SK-N-SH (cell line): ENCODE results near the gene NOP9. TPM values are rescaled to one million over a fixed set of nuclear protein-coding genes. Genes with fewer than 3 reads are reported as not detected.

Source experiments
- CTCF ChIA-PET: fragments of 300-600, 350-600 bp; formaldehyde crosslinking; extraction: SDS; loops from one replicate; lab custom pipeline; 2021; lab: Yijun Ruan, JAX
- POLR2A ChIA-PET: fragments of 350-600 bp; sonication (Branson Sonifier 250); formaldehyde crosslinking; extraction: SDS; loops from one replicate; lab custom pipeline; 2020; ENCODE audit warnings: antibody characterized with exemption, inconsistent platforms; lab: Yijun Ruan, JAX
- DNase-seq: peaks from one replicate; pipeline ENCODE4 v3.0.0; 2012
- H2AFZ ChIP-seq: fragments of 200-600 bp; sonication (generic); 2 replicates; pipeline ENCODE4 v1.8.1; 2016; ENCODE audit warnings: antibody characterized with exemption, mild to moderate bottlenecking, low read depth
- H3F3A ChIP-seq: fragments of 200-600 bp; sonication (generic); replicated peaks from 2 replicates; pipeline ENCODE3; 2016; ENCODE audit warnings: antibody characterized with exemption, mild to moderate bottlenecking; ENCODE audit not compliant: insufficient read depth
- H3K27ac ChIP-seq, 2 experiments: fragments of 200-500 bp in 1 of 2; fragments of 200-600 bp in 1 of 2; sonication (Bioruptor generic) in 1 of 2; sonication (generic), shearing (Covaris generic) in 1 of 2; 2 replicates each; pipeline versions ENCODE4 v1.5.1 to v1.6.1; 2014 to 2016; ENCODE audit warnings: low read depth in 2 of 2, inconsistent platforms in 1 of 2, low read length in 1 of 2, mild to moderate bottlenecking in 1 of 2, mixed read lengths in 1 of 2
- H3K27me3 ChIP-seq: fragments of 200-600 bp; sonication (generic), shearing (Covaris generic); 2 replicates; pipeline ENCODE4 v1.6.1; 2016; ENCODE audit warnings: mixed run types; ENCODE audit not compliant: insufficient read depth
- H3K36me3 ChIP-seq, 2 experiments: fragments of 200-500 bp in 1 of 2; fragments of 200-600 bp in 1 of 2; sonication (Bioruptor generic) in 1 of 2; sonication (generic) in 1 of 2; replicated peaks in 1 of 2; 2 replicates each; pipeline versions ENCODE3 to v1.5.1; 2014 to 2016; ENCODE audit warnings: low read length in 1 of 2, mild to moderate bottlenecking in 1 of 2; ENCODE audit not compliant: insufficient read depth in 2 of 2, control insufficient read depth in 1 of 2
- H3K4me1 ChIP-seq, 2 experiments: fragments of 200-500 bp in 1 of 2; fragments of 200-600 bp in 1 of 2; sonication (Bioruptor generic) in 1 of 2; sonication (generic), shearing (Covaris generic) in 1 of 2; 2 replicates each; pipeline versions ENCODE4 v1.5.1 to v1.6.1; 2014 to 2016; ENCODE audit warnings: low read depth in 1 of 2, low read length in 1 of 2, mixed run types in 1 of 2; ENCODE audit not compliant: insufficient read depth in 2 of 2, control insufficient read depth in 1 of 2
- H3K4me2 ChIP-seq: fragments of 200-600 bp; sonication (generic), shearing (Covaris generic); 2 replicates; pipeline ENCODE4 v1.6.1; 2017; ENCODE audit warnings: mixed run types
- H3K4me3 ChIP-seq, 2 experiments: fragments of 200-500 bp in 1 of 2; fragments of 200-600 bp in 1 of 2; sonication (Bioruptor generic) in 1 of 2; sonication (generic), shearing (Covaris generic) in 1 of 2; 2 replicates each; pipeline versions ENCODE4 v1.5.1 to v1.8.1; 2014 to 2016; ENCODE audit warnings: low read depth in 2 of 2, inconsistent platforms in 1 of 2, low read length in 1 of 2, mild to moderate bottlenecking in 1 of 2, mixed read lengths in 1 of 2, moderate library complexity in 1 of 2
- H3K79me2 ChIP-seq: fragments of 200-600 bp; sonication (generic); 2 replicates; pipeline ENCODE4 v1.8.1; 2017; ENCODE audit warnings: mild to moderate bottlenecking; ENCODE audit not compliant: insufficient read depth
- H3K9ac ChIP-seq: fragments of 200-600 bp; sonication (generic); 2 replicates; pipeline ENCODE4 v1.6.1; 2017; ENCODE audit warnings: mixed run types
- H3K9me2 ChIP-seq: fragments of 200-600 bp; sonication (generic); 2 replicates; pipeline ENCODE4 v1.6.1; 2017; ENCODE audit warnings: mixed run types
- H3K9me3 ChIP-seq: fragments of 200-600 bp; sonication (generic); 2 replicates; pipeline ENCODE4 v1.6.1; 2017; ENCODE audit warnings: mixed run types, mild to moderate bottlenecking, moderate library complexity
- H4K20me1 ChIP-seq: fragments of 200-600 bp; sonication (generic); 2 replicates; pipeline ENCODE4 v1.6.1; 2017; ENCODE audit warnings: mild to moderate bottlenecking, mixed run types; ENCODE audit not compliant: insufficient read depth
- CHD2 ChIP-seq: fragments of 150-350 bp; IDR thresholded peaks from 2 replicates; pipeline ENCODE4 v1.6.1; 2018; ENCODE audit warnings: low read length; ENCODE audit not compliant: partially characterized antibody
- ELF1 ChIP-seq: IDR thresholded peaks from 2 replicates; pipeline ENCODE4 v1.4.0; 2012
- FOSL2 ChIP-seq: IDR thresholded peaks from 2 replicates; pipeline ENCODE4 v1.4.0; 2012; ENCODE audit warnings: low read depth, mild to moderate bottlenecking, moderate library complexity, borderline replicate concordance
- FOXJ3 ChIP-seq: sonication (generic); formaldehyde crosslinking; IDR thresholded peaks from 2 replicates; pipeline ENCODE4 v1.5.1; 2020; ENCODE audit warnings: mild to moderate bottlenecking, missing genetic modification reagents
- GABPA ChIP-seq: IDR thresholded peaks from 2 replicates; pipeline ENCODE4 v1.4.0; 2012; ENCODE audit warnings: low read depth, mild to moderate bottlenecking
- GATA2 ChIP-seq: sonication (generic); formaldehyde crosslinking; IDR thresholded peaks from 2 replicates; pipeline ENCODE4 v1.5.0; 2020; ENCODE audit warnings: mild to moderate bottlenecking, missing genetic modification reagents
- MAX ChIP-seq: IDR thresholded peaks from 2 replicates; pipeline ENCODE4 v1.4.0; 2012; ENCODE audit warnings: low read depth
- MXI1 ChIP-seq: IDR thresholded peaks from 2 replicates; pipeline ENCODE4 v1.6.1; 2012; ENCODE audit warnings: mild to moderate bottlenecking, low read depth, low read length, improper control_type of control experiment
- NRF1 ChIP-seq: IDR thresholded peaks from 2 replicates; pipeline ENCODE4 v1.6.1; 2012; ENCODE audit warnings: low read depth, mild to moderate bottlenecking, low read length
- POLR2AphosphoS5 ChIP-seq: IDR thresholded peaks from 2 replicates; pipeline ENCODE4 v1.6.1; 2012; ENCODE audit warnings: low read depth, low read length
- RAD21 ChIP-seq: IDR thresholded peaks from 2 replicates; pipeline ENCODE4 v1.6.1; 2012; ENCODE audit warnings: mild to moderate bottlenecking, low read length
- RCOR1 ChIP-seq: fragments of 150-350 bp; IDR thresholded peaks from 2 replicates; pipeline ENCODE4 v1.6.1; 2017; ENCODE audit warnings: antibody characterized with exemption, low read length
- RXRA ChIP-seq: IDR thresholded peaks from 2 replicates; pipeline ENCODE4 v1.4.0; 2012; ENCODE audit warnings: low read depth, mild to moderate bottlenecking, borderline replicate concordance
- SIN3A ChIP-seq: IDR thresholded peaks from 2 replicates; pipeline ENCODE4 v1.6.1; 2012; ENCODE audit warnings: low read depth, mild to moderate bottlenecking, low read length, moderate library complexity, borderline replicate concordance
- TCF12 ChIP-seq: IDR thresholded peaks from 2 replicates; pipeline ENCODE4 v1.4.0; 2012
- YY1 ChIP-seq: IDR thresholded peaks from 2 replicates; pipeline ENCODE4 v1.4.0; 2012; ENCODE audit warnings: low read depth, mild to moderate bottlenecking
- WGBS: methylation state at CpG from one replicate; pipeline ENCODE4 v1.1.6; 2017; ENCODE audit warnings: low lambda C conversion rate; 5-methylcytosine and 5-hydroxymethylcytosine counted together
- polyA plus RNA-seq, 3 experiments: library from polyadenylated mRNA; depleted of rRNA; stranded (reverse); fragments of >200 nt; gene quantifications; 2 replicates each; pipeline ENCODE4 v1.2.3, GENCODE V29; 2012
- TF ChIP-seq, protein P1 (sequence below): IDR thresholded peaks from 2 replicates; pipeline ENCODE4 v1.4.0; 2012; ENCODE audit warnings: low read depth, borderline replicate concordance
- TF ChIP-seq, protein P2 (sequence below): fragments of 200-600 bp; sonication (generic); IDR thresholded peaks from 2 replicates; pipeline ENCODE4 v1.6.1; 2017; ENCODE audit warnings: antibody characterized with exemption, mild to moderate bottlenecking, moderate library complexity
- TF ChIP-seq, protein P3 (sequence below): fragments of 150-350 bp; IDR thresholded peaks from 2 replicates; pipeline ENCODE4 v1.6.1; 2017; ENCODE audit warnings: antibody characterized with exemption, low read length, low read depth, borderline replicate concordance

NOP9 gene
- polyA plus RNA-seq, 1 of the 3 experiments (the other 2 are of a cell fraction), result 11.9 TPM

DNA sequence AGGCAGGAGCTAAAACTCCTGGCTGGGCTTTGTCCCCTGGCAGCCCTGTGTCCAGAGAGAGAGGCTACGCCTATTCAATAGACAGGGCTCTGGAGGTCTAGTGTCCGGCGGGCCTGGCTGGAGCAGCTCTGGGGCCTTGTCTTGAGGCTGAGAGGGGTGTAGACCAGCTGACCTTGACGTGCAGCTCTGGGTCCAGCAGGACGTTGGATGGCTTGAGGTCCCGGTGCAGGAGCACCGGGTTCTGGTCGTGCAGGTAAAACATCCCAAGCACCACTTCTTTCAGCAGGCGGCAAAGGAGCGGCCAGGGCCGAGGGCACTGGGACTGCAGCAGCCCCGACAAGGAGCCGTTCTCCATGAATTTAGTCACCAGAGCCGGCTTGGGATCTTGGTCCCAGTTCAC is 39.2 kb downstream of the NOP9 start:
- DNase-seq, result no peak
- Histone ChIP-seq H4K20me1 (no peaks in the 10 kb centered on the region), H3K4me2 (no peak overlapping the region), H3K36me3 (no peaks in the 10 kb centered on the region), H3K9me2 (no peaks in the 10 kb centered on the region), H3K9me3 (no peaks in the 10 kb centered on the region), H3K27ac (no peak overlapping the region), H3K9ac (no peak overlapping the region), H3K27me3 (peaks cover 72% of the 10 kb centered on the region), H2AFZ (no peak overlapping the region), H3K4me1 (peaks cover 0 to 7% of the 10 kb centered on the region in 2 experiments; a peak in 1 of 4 replicates), H3K79me2 (no peaks in the 10 kb centered on the region), H3K4me3 (no peak overlapping the region), H3F3A (no peaks in the 10 kb centered on the region)
- TF ChIP-seq GABPA (no peak), ELF1 (no peak), RXRA (no peak), CHD2 (no peak), RCOR1 (no peak), MAX (no peak), SIN3A (no peak), MXI1 (no peak), NRF1 (no peak), GATA2 (CRISPR knock-in tag) (no peak), FOXJ3 (no peak), YY1 (no peak), RAD21 (no peak), FOSL2 (no peak), POLR2AphosphoS5 (no peak), TCF12 (no peak)
- TF ChIP-seq, protein P1, sequence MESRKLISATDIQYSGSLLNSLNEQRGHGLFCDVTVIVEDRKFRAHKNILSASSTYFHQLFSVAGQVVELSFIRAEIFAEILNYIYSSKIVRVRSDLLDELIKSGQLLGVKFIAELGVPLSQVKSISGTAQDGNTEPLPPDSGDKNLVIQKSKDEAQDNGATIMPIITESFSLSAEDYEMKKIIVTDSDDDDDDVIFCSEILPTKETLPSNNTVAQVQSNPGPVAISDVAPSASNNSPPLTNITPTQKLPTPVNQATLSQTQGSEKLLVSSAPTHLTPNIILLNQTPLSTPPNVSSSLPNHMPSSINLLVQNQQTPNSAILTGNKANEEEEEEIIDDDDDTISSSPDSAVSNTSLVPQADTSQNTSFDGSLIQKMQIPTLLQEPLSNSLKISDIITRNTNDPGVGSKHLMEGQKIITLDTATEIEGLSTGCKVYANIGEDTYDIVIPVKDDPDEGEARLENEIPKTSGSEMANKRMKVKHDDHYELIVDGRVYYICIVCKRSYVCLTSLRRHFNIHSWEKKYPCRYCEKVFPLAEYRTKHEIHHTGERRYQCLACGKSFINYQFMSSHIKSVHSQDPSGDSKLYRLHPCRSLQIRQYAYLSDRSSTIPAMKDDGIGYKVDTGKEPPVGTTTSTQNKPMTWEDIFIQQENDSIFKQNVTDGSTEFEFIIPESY, result no peak
- TF ChIP-seq, protein P2, sequence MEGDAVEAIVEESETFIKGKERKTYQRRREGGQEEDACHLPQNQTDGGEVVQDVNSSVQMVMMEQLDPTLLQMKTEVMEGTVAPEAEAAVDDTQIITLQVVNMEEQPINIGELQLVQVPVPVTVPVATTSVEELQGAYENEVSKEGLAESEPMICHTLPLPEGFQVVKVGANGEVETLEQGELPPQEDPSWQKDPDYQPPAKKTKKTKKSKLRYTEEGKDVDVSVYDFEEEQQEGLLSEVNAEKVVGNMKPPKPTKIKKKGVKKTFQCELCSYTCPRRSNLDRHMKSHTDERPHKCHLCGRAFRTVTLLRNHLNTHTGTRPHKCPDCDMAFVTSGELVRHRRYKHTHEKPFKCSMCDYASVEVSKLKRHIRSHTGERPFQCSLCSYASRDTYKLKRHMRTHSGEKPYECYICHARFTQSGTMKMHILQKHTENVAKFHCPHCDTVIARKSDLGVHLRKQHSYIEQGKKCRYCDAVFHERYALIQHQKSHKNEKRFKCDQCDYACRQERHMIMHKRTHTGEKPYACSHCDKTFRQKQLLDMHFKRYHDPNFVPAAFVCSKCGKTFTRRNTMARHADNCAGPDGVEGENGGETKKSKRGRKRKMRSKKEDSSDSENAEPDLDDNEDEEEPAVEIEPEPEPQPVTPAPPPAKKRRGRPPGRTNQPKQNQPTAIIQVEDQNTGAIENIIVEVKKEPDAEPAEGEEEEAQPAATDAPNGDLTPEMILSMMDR, result no peak
- TF ChIP-seq, protein P3, sequence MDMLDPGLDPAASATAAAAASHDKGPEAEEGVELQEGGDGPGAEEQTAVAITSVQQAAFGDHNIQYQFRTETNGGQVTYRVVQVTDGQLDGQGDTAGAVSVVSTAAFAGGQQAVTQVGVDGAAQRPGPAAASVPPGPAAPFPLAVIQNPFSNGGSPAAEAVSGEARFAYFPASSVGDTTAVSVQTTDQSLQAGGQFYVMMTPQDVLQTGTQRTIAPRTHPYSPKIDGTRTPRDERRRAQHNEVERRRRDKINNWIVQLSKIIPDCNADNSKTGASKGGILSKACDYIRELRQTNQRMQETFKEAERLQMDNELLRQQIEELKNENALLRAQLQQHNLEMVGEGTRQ, result no peak
- CTCF ChIA-PET, result interaction anchor here (1.4 to 12.7 kb wide), 6 partner anchors 7 to 98 kb away, joined by 3 to 445 read pairs (median 10); partner anchors contain the start of genes CBLN3, CIDEB, KHNYN and SDR39U1
- POLR2A ChIA-PET, result interaction anchor here (1.1 kb wide), 1 partner anchor 93 kb away, joined by 3 read pairs; no protein-coding TSS in a partner anchor
- 68% methylated on average over 11 of the region's 14 CpGs for WGBS
